ENCODE results near the gene CYSTM1.

CYSTM1 gene

GRCh38 chr5:140157032-140157781, 17.8 kb upstream of the CYSTM1 start:
- peak; percentile 82 for TF ChIP-seq CTCF (IDR thresholded peaks at IDR 0.05; ENCODE audit: borderline replicate concordance, insufficient read depth, low read depth, low read length)
- peak overlapping the region; percentile 50 for H3K4me3 ChIP-seq (ENCODE audit: low read depth, low read length)

- no peak for TF ChIP-seq CTCF (IDR thresholded peaks at IDR 0.05; ENCODE audit: borderline replicate concordance, insufficient read depth, low read depth, low read length)
These were observed 15.7 kb upstream of the CYSTM1 start for GRCh38 chr5:140159014-140159927.

GRCh38 chr5:140162275-140162674, 12.7 kb upstream of the CYSTM1 start:
- no peak for TF ChIP-seq CTCF (IDR thresholded peaks at IDR 0.05; ENCODE audit: borderline replicate concordance, insufficient read depth, low read depth, low read length)
- no peak overlapping the region for H3K4me3 ChIP-seq (ENCODE audit: low read depth, low read length)

More at GRCh38 chr5:140159014-140159927, 15.7 kb upstream of the CYSTM1 start:
- H3K4me3 ChIP-seq (ENCODE audit: low read depth, low read length) = no peak overlapping the region

- no peak for TF ChIP-seq CTCF (IDR thresholded peaks at IDR 0.05; ENCODE audit: borderline replicate concordance, insufficient read depth, low read depth, low read length)
- H3K4me3 ChIP-seq (ENCODE audit: low read depth, low read length) = no peak overlapping the region
These were observed 12.2 kb upstream of the CYSTM1 start for GRCh38 chr5:140162781-140163180.

- no peak for TF ChIP-seq CTCF (IDR thresholded peaks at IDR 0.05; ENCODE audit: borderline replicate concordance, insufficient read depth, low read depth, low read length)
- no peak overlapping the region for H3K4me3 ChIP-seq (ENCODE audit: low read depth, low read length)
These were observed 9.7 kb upstream of the CYSTM1 start for GRCh38 chr5:140165101-140165922.

- no peak for TF ChIP-seq CTCF (IDR thresholded peaks at IDR 0.05; ENCODE audit: borderline replicate concordance, insufficient read depth, low read depth, low read length)
- H3K4me3 ChIP-seq (ENCODE audit: low read depth, low read length) = no peak overlapping the region
These were observed 9.1 kb upstream of the CYSTM1 start for GRCh38 chr5:140165923-140166270.
